Spinal cord (tissue), 10 donors: ENCODE data around the gene KIF23. TPM values are rescaled to one million over a fixed set of nuclear protein-coding genes. Genes with fewer than 3 reads are reported as not detected.

ENCODE experiments used
- DNase-seq, 6 donors: peaks; one replicate each; pipeline versions ENCODE4 v3.0.0 to v3.0.0-alpha.2; 2013 to 2015; ENCODE audit warnings: low spot score in 6 of 6, low read depth in 4 of 6
- H3K27ac ChIP-seq: one replicate; pipeline ENCODE4 v1.5.1; 2013; ENCODE audit warnings: low read depth, low read length, control low read depth
- H3K27me3 ChIP-seq: one replicate; pipeline ENCODE4 v1.6.1; 2013; ENCODE audit warnings: low read length; ENCODE audit not compliant: control insufficient read depth, insufficient read depth
- H3K36me3 ChIP-seq: one replicate; pipeline ENCODE4 v1.6.1; 2013; ENCODE audit warnings: low read length; ENCODE audit not compliant: control insufficient read depth, insufficient read depth
- H3K4me1 ChIP-seq: one replicate; pipeline ENCODE4 v1.6.1; 2013; ENCODE audit warnings: low read length; ENCODE audit not compliant: control insufficient read depth, insufficient read depth
- H3K4me3 ChIP-seq: one replicate; pipeline ENCODE4 v1.5.1; 2013; ENCODE audit warnings: low read depth, low read length, control low read depth
- H3K9me3 ChIP-seq: one replicate; pipeline ENCODE4 v1.6.1; 2013; ENCODE audit warnings: low read length; ENCODE audit not compliant: control insufficient read depth, insufficient read depth
- WGBS: methylation state at CpG from one replicate; pipeline ENCODE4 v1.1.5; 2013; ENCODE audit warnings: missing lambda C conversion rate; ENCODE audit not compliant: insufficient coverage; 5-methylcytosine and 5-hydroxymethylcytosine counted together
- polyA plus RNA-seq, 2 donors: library from polyadenylated mRNA; unstranded; fragments of 120-200 nt; gene quantifications; one replicate each; pipeline ENCODE4 v1.2.1, GENCODE V29; 2013; ENCODE audit not compliant: insufficient read length in 2 of 2
- total RNA-seq, 2 donors: library from RNA; depleted of rRNA in 1 of 2; stranded (reverse); fragments of 120-200 nt in 1 of 2; fragments of >200 nt in 1 of 2; gene quantifications; one replicate each; pipeline versions ENCODE4 v1.2.3 to v1.2.4, GENCODE V29; 2013 to 2014
- donor health status: healthy.

Gene KIF23
- total and polyA plus RNA-seq, 4 donors = 13.0 to 21.0 (median 13.4) TPM

DNA sequence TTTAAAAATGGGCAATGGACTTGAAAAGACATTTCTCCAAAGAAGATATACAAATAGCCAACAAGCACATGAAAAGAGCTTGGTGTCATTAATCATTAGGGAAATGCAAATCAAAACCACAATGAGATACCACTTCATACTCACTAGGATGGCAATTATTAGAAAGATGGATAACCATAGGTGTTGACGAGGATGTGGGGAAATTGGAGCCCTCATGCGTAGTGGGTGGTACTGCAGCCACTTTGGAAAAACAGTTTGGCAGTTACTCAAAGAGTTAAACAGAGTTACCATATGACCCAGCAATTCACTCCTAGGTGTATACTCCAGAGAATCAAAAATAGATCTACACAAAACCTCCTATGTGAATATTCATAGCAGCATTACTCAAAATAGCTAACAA is 65.8 kb downstream of the KIF23 start:
- no peaks in the 10 kb centered on the region for H3K27me3 ChIP-seq
- WGBS = no CpG with 5 or more reads among the region's 2 CpGs
- H3K27ac ChIP-seq = no peak overlapping the region
- no peak for DNase-seq
- H3K36me3 ChIP-seq = no peaks in the 10 kb centered on the region
- H3K4me3 ChIP-seq = no peak overlapping the region
- no peaks in the 10 kb centered on the region for H3K9me3 ChIP-seq
- peaks cover 13% of the 10 kb centered on the region for H3K4me1 ChIP-seq

GRCh38 chr15:69480932-69481331 is 66.8 kb downstream of the KIF23 start:
- WGBS = no CpG with 5 or more reads among the region's 3 CpGs

DNA sequence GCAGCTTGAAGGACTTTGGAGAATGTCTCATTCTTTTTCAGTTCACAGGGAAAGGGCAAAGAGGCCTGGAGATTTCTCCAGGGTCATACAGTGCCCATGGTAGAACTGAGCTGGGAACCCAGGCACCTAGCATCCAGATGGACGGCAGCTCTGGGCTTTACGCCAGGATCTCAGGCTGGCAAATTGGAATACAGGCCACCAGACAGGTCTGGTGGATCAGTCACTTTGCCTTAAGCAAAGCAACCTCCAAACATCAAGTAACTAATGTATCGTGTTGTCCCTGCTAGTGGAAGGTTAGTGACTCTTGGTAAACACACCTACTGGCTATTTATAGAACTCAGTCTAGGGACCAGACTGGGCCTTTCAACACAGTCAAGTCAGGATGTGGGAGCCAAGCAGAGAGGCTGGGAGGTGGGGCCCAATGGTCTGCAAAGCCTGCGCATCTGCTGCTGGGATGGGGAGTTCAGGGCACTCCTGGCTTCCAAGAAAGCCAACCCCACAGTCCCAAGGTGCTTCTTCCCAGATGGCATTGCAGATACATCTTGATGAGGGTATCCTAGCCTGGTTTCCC is 68.6 kb downstream of the KIF23 start:
- peaks cover 10% of the 10 kb centered on the region for H3K4me1 ChIP-seq
- no peaks in the 10 kb centered on the region for H3K27me3 ChIP-seq
- H3K9me3 ChIP-seq = no peaks in the 10 kb centered on the region
- no peak for DNase-seq
- 78% methylated on average over 3 of the region's 4 CpGs for WGBS
- no peaks in the 10 kb centered on the region for H3K36me3 ChIP-seq
- H3K4me3 ChIP-seq = no peak overlapping the region
- H3K27ac ChIP-seq = no peak overlapping the region

More at GRCh38 chr15:69480932-69481331, 66.8 kb downstream of the KIF23 start:
- Histone ChIP-seq H3K4me1 (peaks cover 12% of the 10 kb centered on the region), H3K36me3 (no peaks in the 10 kb centered on the region), H3K27me3 (no peaks in the 10 kb centered on the region), H3K4me3 (no peak overlapping the region), H3K9me3 (no peaks in the 10 kb centered on the region), H3K27ac (no peak overlapping the region)
- no peak for DNase-seq

- WGBS = 48% methylated on average over 5 of the region's 6 CpGs
Observed at GRCh38 chr15:69484837-69485236, 70.7 kb downstream of the KIF23 start.

GRCh38 chr15:69486481-69487110 is 72.4 kb downstream of the KIF23 start:
- Histone ChIP-seq H3K36me3 (no peaks in the 10 kb centered on the region), H3K27me3 (no peaks in the 10 kb centered on the region), H3K4me1 (peaks cover 24% of the 10 kb centered on the region), H3K4me3 (no peak overlapping the region), H3K9me3 (no peaks in the 10 kb centered on the region), H3K27ac (no peak overlapping the region)
- no peak for DNase-seq
- WGBS = 81% methylated on average over 2 of the region's 3 CpGs

More at GRCh38 chr15:69484837-69485236, 70.7 kb downstream of the KIF23 start:
- peaks cover 10% of the 10 kb centered on the region for H3K4me1 ChIP-seq
- no peaks in the 10 kb centered on the region for H3K27me3 ChIP-seq
- peak in 1 of 6 donors; percentile 32 for DNase-seq
- no peaks in the 10 kb centered on the region for H3K36me3 ChIP-seq
- no peaks in the 10 kb centered on the region for H3K9me3 ChIP-seq
- H3K27ac ChIP-seq = no peak overlapping the region
- no peak overlapping the region for H3K4me3 ChIP-seq

DNA sequence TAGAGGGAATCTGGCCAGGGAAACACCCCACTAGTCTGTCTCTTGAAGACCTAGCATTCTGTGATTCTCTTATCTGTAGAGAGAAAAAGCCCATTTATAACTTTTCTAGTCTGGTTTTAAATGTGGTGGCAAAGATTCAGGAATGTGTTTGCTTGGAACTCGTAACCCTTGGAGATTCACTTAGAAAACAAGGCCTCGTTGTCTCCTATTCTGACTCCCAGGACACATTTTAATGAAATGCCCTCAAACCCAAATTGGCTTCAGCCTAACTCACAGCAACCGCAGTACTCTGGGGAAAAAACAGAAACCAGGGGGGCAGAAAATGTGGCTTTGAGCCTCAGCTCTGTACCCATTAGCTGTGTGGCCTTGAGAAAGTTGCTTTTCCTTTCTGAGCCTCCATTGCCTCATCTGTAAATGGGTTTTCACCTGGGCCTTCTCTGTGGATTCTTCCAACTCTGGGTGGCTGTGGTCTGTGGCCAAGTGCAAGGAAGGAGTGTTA is 75.0 kb downstream of the KIF23 start:
- Histone ChIP-seq H3K36me3 (no peaks in the 10 kb centered on the region), H3K4me1 (peaks cover 24% of the 10 kb centered on the region), H3K27ac (peak overlapping the region; percentile 92), H3K4me3 (no peak overlapping the region), H3K9me3 (no peaks in the 10 kb centered on the region), H3K27me3 (no peaks in the 10 kb centered on the region)
- peak in 5 of 6 donors; percentile 58 to 89 (median 77) for DNase-seq
- WGBS = 20% methylated on average over 1 of the region's 3 CpGs

DNA sequence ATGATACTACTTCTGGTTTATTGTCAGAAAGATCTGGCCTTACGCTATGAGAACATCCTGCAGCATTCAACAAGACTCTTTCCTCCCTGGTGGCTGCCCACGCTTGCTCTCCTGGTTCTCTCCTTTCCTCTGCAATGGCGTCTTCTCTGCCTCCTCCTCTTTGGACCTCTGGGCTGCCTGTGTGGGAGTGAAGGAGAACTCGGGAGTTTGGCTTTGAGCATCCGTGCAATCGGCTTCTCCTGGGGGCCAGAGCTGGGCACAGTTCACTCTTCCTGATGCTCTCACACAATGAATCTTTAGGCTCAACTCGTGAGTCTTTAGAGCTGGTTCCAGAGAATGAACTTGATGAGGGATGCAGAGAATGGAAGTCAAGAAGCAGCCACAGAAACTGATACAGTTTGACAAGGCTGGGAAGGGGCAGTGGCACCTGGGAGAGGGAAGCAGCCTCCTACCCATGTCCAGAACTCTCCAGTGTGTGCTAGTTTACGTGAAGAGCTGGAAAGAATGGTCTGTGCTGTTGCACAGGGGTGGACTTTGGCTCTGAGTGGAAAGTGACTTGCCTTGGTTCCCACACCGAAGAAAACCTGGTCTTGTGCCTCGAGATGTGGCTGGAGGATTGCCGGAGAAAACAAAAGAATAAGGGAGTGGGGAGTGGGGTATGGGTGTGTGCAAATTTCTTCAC is 76.3 kb downstream of the KIF23 start:
- no peak overlapping the region for H3K4me3 ChIP-seq
- peak overlapping the region; percentile 92 for H3K27ac ChIP-seq
- no peaks in the 10 kb centered on the region for H3K36me3 ChIP-seq
- no peaks in the 10 kb centered on the region for H3K9me3 ChIP-seq
- peaks cover 24% of the 10 kb centered on the region for H3K4me1 ChIP-seq
- no peak for DNase-seq
- WGBS = 32% methylated on average over 6 of the region's 11 CpGs
- no peaks in the 10 kb centered on the region for H3K27me3 ChIP-seq

- peak overlapping the region; percentile 92 for H3K27ac ChIP-seq
- H3K4me1 ChIP-seq = peaks cover 24% of the 10 kb centered on the region
- DNase-seq = peak in 2 of 6 donors; percentile 62 to 76
- WGBS = 38% methylated on average over 3 of the region's 3 CpGs
- no peaks in the 10 kb centered on the region for H3K9me3 ChIP-seq
- H3K4me3 ChIP-seq = no peak overlapping the region
- H3K36me3 ChIP-seq = no peaks in the 10 kb centered on the region
- no peaks in the 10 kb centered on the region for H3K27me3 ChIP-seq
Observed at GRCh38 chr15:69491038-69491505, 76.9 kb downstream of the KIF23 start.

DNA sequence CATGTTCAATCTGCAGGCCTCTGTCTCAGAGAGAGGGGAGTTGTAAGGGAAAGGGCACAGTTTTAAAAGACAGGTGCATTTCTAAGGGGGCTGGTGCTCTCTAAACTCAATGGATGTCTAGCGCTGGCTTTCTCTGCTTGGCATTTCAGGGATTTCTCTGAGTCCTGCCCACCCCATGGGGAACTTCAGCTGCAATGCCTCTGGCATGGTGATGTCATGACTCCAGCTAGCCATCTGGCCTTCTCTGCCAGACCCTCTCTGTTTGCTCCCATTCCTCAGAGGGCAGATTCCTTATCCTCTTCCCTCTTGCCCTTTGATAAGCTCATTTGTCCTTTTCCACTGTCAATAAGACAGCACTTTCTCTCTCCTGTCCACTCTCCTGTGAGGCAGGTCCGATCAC is 79.3 kb downstream of the KIF23 start:
- no peaks in the 10 kb centered on the region for H3K36me3 ChIP-seq
- no peaks in the 10 kb centered on the region for H3K27me3 ChIP-seq
- no peak for DNase-seq
- no peak overlapping the region for H3K4me3 ChIP-seq
- H3K4me1 ChIP-seq = peaks cover 32% of the 10 kb centered on the region
- H3K27ac ChIP-seq = no peak overlapping the region
- no peaks in the 10 kb centered on the region for H3K9me3 ChIP-seq
- WGBS = 88% methylated on average over 2 of the region's 2 CpGs
